Spleen (tissue), 7 donors: ENCODE results near the gene LPGAT1.

Experiments used
- CTCF ChIP-seq, 11 experiments: fragments of 200-600 bp in 7 of 11; fragments of 450-650 bp in 4 of 11; sonication (generic) in 4 of 11; IDR thresholded peaks in 8 of 11; conservative IDR thresholded peaks in 3 of 11; 1 replicate in 7 of 11; 2 replicates in 4 of 11; pipeline versions ENCODE4 v1.4.0 to v1.8.0; 2016 to 2021; ENCODE audit warnings: antibody characterized with exemption in 11 of 11, inconsistent platforms in 4 of 11, mild to moderate bottlenecking in 1 of 11
- POLR2A ChIP-seq, 3 donors: fragments of 450-650 bp; IDR thresholded peaks; one replicate each; pipeline ENCODE4 v1.5.1; 2017; ENCODE audit warnings: antibody characterized with exemption in 3 of 3, mild to moderate bottlenecking in 1 of 3
- donor health status: DM: no; HTN: no; CAD: no; lungs with moderate emphysema.
- donor health status: DM: no; HTN: no; CAD: no.
- donor health status: DM: no; HTN: no; CAD: no.

DNA sequence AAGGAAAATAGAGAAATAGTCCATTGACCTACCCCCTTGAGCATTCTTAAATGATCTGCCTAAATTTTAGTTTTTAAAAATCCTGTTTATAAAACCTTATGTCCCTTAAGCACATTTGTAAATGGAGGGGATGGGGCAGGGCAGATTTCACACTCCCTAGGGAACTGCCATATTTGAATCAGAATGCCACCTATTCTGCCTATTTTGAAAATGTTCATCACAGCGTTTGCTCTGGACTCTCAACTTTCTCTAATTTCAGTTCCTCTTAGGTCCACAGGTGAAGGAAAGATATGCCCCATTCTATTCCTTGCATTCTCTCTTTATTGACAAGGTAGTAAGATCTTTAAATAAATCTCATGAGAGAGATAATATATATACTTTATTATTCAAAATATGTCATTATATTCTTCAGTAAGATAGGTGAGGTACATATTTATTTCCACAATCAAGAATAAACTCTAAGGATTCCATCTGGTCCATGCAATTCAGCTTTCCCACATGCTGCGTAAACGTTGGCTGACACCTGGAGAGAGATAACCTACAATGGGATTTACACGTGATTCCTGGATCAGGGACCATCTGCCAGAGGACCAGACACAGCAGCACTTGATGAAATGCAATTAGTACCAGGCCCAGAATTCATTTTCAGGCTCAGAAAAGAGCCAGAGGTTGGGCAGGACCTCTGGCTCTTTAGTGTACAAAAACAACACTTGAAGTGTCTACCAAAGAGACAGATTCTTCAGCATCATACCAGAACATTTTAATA is 1.2 kb upstream of the LPGAT1 start:
- no peak for TF ChIP-seq CTCF (IDR thresholded peaks at IDR 0.05 in 8 of 11, conservative IDR thresholded peaks at IDR 0.05 in 3 of 11)
- no peak for TF ChIP-seq POLR2A (IDR thresholded peaks at IDR 0.05)
